Mucosa of descending colon (tissue), 3 donors: ENCODE results near the gene DNMT3B. TPM values are rescaled to one million over a fixed set of nuclear protein-coding genes. Genes with fewer than 3 reads are reported as not detected.
A peak's percentile ranks its signal among the peaks of the same experiment; 100 is the strongest.

Experiments
- ATAC-seq: fragments of 200-7000 bp; cut with Tn5 transposase; one replicate; pipeline ENCODE4 v1.9.1; 2020; ENCODE audit warnings: mild to moderate bottlenecking, moderate library complexity
- DNase-seq, 3 donors: peaks; one replicate each; pipeline ENCODE4 v3.0.0-alpha.2; 2020
- H3K36me3 ChIP-seq: fragments of 200-600 bp; one replicate; pipeline ENCODE4 v1.8.0; 2021; ENCODE audit warnings: low read depth, mild to moderate bottlenecking
- H3K4me1 ChIP-seq: fragments of 200-600 bp; one replicate; pipeline ENCODE4 v1.8.0; 2021; ENCODE audit warnings: low read depth, mild to moderate bottlenecking
- H3K4me3 ChIP-seq: fragments of 200-600 bp; one replicate; pipeline ENCODE4 v1.8.0; 2021; ENCODE audit warnings: mild to moderate bottlenecking
- H3K9me3 ChIP-seq: fragments of 200-600 bp; one replicate; pipeline ENCODE4 v1.8.0; 2021; ENCODE audit warnings: mild to moderate bottlenecking
- CTCF ChIP-seq: fragments of 200-600 bp; IDR thresholded peaks from one replicate; pipeline ENCODE4 v1.8.0; 2022; ENCODE audit warnings: antibody characterized with exemption, mild to moderate bottlenecking
- intact Hi-C, 2 donors: fragments of 100-400 bp; cut with DNase I in 1 of 2; cut with micrococcal nuclease in 1 of 2; formaldehyde crosslinking; loops; one replicate each; pipeline versions ENCODE4 v1.11.0 to v1.11.1; 2022; cut with DNase I, micrococcal nuclease
- total RNA-seq, 3 donors: library from RNA; stranded (reverse); fragmentation: NEBNext Ultra II Directional in 2 of 3; extraction: Animal tissue kit (Norgen Biotek cat#: 25700) in 2 of 3; gene quantifications; one replicate each; pipeline versions ENCODE4 v1.2.1 to v1.2.4, GENCODE V29; 2021 to 2023
- donor health status: DM: no; HTN: no; CAD: no; lungs with moderate emphysema.
- donor health status: DM: no; HTN: no; CAD: no.
- donor health status: DM: no; HTN: yes; CAD: no.

The DNMT3B gene
- total RNA-seq, 3 donors from 2014 or later, result 0.95 to 1.3 (median 1.2) TPM

- no peaks in the 10 kb centered on the region for H3K9me3 ChIP-seq
- no peaks in the 10 kb centered on the region for H3K36me3 ChIP-seq
- intact Hi-C loops, result no loop called here
- DNase-seq, result no peak
- no peak overlapping the region for H3K4me3 ChIP-seq
- TF ChIP-seq CTCF, result no peak
- H3K4me1 ChIP-seq, result no peaks in the 10 kb centered on the region
- no peak for ATAC-seq
Observed at GRCh38 chr20:32786059-32786760, 24.0 kb downstream of the DNMT3B start.

- ATAC-seq, result no peak
- DNase-seq, result no peak
- TF ChIP-seq CTCF, result no peak
- Histone ChIP-seq H3K36me3 (no peaks in the 10 kb centered on the region), H3K4me1 (no peaks in the 10 kb centered on the region), H3K4me3 (no peak overlapping the region), H3K9me3 (no peaks in the 10 kb centered on the region)
- intact Hi-C loops, result no loop called here
Observed at GRCh38 chr20:32787168-32787567, 25.0 kb downstream of the DNMT3B start.

- TF ChIP-seq CTCF, result peak; percentile 99
- Histone ChIP-seq H3K4me3 (no peak overlapping the region), H3K4me1 (no peaks in the 10 kb centered on the region), H3K9me3 (no peaks in the 10 kb centered on the region), H3K36me3 (no peaks in the 10 kb centered on the region)
- peak; percentile 97 for ATAC-seq
- DNase-seq, result peak; percentile 62 to 82 (median 81)
- intact Hi-C loops, result no loop called here
Observed at GRCh38 chr20:32789896-32790750, 27.9 kb downstream of the DNMT3B start.

- no peak overlapping the region for H3K4me3 ChIP-seq
- H3K36me3 ChIP-seq, result no peaks in the 10 kb centered on the region
- no peak for DNase-seq
- no peaks in the 10 kb centered on the region for H3K4me1 ChIP-seq
- intact Hi-C loops, result no loop called here
- ATAC-seq, result no peak
- TF ChIP-seq CTCF, result no peak
- no peaks in the 10 kb centered on the region for H3K9me3 ChIP-seq
Observed at GRCh38 chr20:32790751-32791057, 28.5 kb downstream of the DNMT3B start.

GRCh38 chr20:32792316-32792715, 30.1 kb downstream of the DNMT3B start:
- H3K9me3 ChIP-seq, result no peaks in the 10 kb centered on the region
- no peaks in the 10 kb centered on the region for H3K4me1 ChIP-seq
- ATAC-seq (no peak), DNase-seq (no peak)
- intact Hi-C loops, result no loop called here
- no peak overlapping the region for H3K4me3 ChIP-seq
- H3K36me3 ChIP-seq, result no peaks in the 10 kb centered on the region
- no peak for TF ChIP-seq CTCF
